NCI-H446 (cell line): Measurements from ENCODE around the gene ACTR2.
A peak's percentile ranks its signal among the peaks of the same experiment; 100 is the strongest.

ENCODE experiments used
- DNase-seq, 2 experiments: peaks; one replicate each; lab custom pipeline; 2025; lab: John Stamatoyannopoulos, UW

The ACTR2 gene

DNA sequence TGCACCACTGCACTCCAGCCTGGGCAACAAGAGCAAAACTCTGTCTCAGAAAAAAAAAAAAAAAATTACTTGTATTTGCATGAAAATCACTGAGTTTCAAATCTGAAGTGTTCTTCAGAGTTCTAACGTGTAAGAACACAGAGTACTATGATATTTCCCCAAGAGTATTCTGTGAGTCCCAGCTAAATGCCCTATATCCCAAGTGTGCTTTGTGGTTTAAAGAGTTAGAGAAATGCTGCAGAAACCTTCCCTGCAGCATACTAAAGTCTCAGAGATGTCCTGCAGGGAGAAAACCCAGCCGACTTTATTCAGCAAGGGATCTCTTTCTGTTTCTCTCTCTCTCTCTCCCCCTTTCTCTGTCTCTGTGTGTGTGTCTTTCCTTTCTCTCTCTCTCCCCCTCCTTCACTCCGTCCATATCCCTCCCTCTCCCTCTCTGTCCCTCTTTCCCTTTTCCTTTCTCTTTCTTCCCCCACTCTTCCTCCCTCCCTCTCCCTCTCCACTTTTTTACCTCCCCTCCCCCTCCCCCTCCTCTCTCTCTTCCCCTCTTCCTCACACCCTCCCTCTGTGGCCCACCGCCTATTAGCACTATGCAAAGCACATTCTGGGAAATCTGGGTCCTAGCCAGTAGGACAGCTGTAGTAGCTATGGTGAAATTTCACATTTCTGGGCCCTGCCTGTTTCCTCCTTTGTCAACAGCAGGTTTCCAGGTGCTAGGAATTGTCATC lies 54.2 kb downstream of the ACTR2 start:
- peak in 1 of 2 experiments; percentile 16 for DNase-seq

- no peak for DNase-seq
These were observed 54.9 kb downstream of the ACTR2 start for GRCh38 chr2:65282477-65283053.

DNA sequence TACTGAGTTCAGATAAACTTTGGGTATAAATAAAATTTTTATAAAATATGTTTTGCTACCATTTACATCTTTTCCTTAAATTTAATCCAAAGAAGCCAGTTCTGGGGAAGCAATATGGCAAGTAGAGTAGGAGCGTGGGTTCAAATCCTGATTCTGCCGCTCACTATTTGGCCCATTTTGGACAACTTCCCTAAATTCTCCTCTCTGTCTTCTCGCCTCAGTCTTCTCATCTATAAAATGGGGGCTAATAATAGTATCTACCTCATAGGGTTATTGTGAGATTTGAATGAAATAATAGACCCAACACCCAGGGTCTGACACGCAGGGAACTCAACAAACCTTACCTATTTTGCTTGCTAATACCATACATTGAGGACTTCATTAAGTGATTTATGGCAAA lies 59.7 kb downstream of the ACTR2 start:
- no peak for DNase-seq

DNA sequence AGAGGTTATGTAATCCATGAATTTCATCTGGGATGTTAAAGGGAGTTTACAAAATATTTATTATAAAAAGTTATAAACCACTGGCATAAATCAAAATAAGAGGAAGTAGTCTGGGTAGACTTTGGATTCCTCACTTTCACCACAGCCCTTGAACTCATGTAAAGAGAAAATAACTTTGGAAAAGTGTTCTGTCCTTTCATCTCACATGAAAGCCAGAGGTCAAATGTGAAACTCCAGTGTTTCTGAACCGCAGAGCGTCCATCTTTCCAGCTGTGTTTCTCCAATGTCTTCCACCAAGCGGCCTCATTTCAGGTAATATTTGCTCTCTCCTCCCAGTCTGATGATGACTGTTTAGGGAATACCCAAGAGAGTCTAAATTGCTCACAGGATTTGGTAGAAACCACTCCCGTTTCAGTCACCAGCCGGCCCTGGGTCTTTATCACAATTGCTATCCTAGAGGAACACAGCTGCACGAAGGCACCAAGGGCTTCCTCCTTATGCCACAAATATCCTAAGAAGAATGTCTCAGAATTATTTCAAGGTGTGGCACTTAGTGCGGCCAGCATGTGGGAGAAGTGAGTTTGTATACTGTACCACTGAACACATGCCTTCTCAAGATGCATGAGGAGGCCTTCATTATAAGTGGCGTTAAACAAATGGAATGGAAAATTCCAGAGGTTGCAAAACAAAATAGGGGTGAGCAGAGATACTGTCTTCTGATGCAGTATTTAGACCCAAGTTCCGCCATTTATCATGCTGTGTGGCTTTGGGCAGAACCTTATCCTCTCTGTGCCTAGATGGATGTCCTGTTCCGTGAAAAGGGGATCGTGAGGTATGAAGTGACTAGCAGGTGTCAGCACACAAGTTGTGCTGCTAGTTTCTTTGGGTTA lies 63.8 kb downstream of the ACTR2 start:
- DNase-seq, result no peak

GRCh38 chr2:65292106-65292400 lies 64.4 kb downstream of the ACTR2 start:
- no peak for DNase-seq

DNA sequence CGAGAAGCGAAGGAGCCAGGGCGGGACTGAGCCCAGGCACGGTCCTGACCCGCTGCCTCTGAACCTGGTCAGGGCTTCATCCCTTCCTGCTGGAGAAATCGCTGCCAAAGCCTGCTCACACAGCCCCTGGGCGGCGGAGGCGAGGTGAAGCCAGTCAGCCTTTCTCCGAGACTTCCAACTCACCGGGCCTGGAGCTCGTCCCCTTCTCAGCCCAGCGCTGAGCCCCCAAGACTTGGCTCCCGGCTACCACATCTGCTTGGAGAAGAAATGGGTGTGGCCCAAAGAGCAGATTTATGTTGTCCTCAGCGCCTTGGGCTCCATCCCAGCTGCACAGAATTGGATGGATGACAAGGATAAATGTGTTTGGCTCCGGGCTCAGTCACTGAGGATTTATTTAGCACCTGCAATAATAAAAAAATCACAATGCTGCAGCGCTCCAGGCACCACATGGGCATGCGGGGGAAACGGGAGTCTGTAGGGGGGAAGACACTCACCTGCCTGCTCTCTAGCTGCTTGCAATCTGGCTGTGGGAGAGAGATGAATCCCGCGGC lies 64.9 kb downstream of the ACTR2 start:
- DNase-seq, result peak in 1 of 2 experiments; percentile 69

GRCh38 chr2:65293376-65293775 lies 65.7 kb downstream of the ACTR2 start:
- no peak for DNase-seq

DNA sequence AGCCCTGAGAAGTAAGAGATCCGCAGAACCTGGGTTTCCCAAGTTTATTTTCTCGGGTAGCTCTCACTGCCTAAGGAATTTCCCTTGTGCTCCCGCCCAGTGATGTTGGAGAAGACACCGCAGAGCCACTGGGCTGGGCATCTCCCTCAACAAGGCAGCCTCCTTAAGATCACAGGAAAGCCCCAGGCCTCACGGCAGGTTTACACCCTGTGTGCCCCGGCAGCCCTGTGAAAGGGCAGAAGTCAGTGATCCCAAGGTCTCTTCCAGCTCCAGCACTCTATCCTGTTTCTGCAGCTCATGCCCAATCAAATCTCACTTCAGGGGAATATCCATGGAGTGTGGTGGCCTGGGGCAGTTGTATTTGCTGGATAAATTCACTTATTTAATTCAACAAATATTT lies 66.5 kb downstream of the ACTR2 start:
- no peak for DNase-seq

DNA sequence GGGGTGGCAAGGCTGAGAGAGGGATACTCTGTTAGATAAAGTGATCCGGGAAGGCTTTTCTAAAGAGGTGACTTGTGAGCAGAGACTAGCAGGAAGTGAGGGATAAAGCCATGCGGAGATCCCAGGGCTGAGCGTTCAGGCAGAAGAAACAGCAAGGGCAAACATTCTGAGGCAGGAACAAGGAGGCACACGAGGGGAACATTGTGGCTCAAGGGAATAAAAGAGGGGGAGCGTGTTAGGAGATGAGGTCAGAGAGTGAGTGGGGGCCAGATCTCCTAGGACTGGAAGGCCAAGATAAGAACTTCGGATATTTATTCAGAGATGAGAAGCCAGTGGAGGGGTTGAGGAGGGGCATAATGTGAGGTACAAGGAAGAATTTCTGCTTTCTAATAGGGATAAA lies 67.1 kb downstream of the ACTR2 start:
- no peak for DNase-seq

- no peak for DNase-seq
These were observed 69.3 kb downstream of the ACTR2 start for GRCh38 chr2:65296971-65297370.

DNA sequence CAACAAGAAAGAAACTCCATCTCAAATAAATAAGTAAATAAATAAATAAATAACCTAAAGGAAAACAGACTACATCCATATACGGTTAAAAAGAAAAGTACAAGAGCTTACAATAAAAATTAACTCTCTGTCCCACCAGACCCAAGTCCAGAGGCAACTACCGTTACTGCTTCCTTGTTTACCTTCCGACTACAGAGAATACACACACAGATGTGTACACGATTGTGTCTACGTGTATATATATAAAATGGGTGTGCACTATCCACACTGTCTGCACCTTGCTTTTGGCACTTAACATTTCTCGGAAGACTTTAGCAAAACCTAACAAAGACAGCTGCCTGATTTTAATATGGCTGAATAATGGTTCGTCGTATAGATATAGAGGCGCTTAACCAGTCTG lies 69.9 kb downstream of the ACTR2 start:
- no peak for DNase-seq

DNA sequence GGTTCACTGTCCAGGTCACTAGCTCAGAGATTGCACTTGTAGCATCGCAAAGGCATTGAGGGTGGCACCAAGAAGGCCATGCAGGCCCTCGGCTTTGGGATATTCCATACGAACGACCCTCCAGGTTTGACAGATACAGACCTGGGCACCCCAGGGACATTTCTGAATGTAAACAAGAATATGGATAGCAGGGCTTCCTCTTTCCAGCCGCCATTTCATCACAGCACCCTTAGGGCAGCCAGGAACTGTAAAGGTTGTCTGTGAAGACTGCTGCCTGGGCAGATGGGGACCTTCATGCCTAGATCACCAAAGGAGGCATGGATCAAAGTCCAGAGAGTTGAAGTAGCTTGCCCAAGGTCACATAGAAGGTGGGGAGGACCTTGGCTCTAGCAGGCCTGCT lies 70.5 kb downstream of the ACTR2 start:
- no peak for DNase-seq

DNA sequence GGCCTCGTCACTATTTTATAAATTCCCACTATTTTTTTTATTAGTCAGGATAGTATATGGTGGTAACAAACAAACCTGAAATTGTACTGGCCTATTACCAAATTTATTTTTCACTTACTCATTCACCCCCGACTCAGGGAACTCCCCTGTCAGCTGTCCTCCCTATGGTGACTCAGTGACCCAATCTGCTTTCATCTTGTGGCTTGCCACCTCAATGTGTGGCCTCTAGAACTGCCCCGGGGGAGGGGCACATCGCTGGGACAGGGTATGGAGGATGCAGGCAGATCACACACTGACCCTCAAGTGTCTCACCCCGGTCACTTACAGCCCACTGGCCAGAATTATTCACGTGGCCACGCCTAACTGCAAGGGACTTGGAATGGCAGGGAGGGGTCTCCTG lies 71.6 kb downstream of the ACTR2 start:
- DNase-seq, result no peak

DNA sequence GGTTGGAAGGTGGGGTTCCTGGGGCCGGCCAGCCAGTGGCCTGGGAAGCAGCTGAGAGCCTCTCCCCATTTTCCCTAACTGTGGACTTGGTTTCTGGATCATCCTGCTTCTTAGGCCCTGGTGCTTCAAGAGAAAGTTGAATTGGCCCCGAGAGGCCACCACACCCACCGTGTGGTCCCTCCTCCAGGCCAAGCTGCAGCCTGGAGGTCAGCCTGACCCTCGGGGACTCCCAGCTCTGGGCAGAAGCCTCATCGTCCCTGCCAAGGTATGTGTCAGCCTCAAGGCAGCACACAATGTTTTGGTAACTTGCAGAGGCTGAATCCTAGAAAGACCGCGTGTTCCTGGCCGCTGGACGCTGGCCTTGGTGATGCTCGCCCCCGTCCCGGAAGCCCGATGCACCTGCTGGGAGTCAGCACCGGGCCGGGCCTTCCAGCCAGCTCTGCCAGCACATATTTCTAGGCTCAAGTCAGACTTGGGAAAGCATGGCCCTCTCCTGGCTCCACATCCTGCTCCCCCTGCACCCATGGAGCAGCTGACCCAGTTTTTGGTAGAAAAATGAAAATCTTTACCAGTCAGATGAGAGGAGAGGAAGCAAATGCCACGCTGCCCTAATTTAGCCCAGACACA lies 72.6 kb downstream of the ACTR2 start:
- DNase-seq, result peak in 1 of 2 experiments; percentile 49

DNA sequence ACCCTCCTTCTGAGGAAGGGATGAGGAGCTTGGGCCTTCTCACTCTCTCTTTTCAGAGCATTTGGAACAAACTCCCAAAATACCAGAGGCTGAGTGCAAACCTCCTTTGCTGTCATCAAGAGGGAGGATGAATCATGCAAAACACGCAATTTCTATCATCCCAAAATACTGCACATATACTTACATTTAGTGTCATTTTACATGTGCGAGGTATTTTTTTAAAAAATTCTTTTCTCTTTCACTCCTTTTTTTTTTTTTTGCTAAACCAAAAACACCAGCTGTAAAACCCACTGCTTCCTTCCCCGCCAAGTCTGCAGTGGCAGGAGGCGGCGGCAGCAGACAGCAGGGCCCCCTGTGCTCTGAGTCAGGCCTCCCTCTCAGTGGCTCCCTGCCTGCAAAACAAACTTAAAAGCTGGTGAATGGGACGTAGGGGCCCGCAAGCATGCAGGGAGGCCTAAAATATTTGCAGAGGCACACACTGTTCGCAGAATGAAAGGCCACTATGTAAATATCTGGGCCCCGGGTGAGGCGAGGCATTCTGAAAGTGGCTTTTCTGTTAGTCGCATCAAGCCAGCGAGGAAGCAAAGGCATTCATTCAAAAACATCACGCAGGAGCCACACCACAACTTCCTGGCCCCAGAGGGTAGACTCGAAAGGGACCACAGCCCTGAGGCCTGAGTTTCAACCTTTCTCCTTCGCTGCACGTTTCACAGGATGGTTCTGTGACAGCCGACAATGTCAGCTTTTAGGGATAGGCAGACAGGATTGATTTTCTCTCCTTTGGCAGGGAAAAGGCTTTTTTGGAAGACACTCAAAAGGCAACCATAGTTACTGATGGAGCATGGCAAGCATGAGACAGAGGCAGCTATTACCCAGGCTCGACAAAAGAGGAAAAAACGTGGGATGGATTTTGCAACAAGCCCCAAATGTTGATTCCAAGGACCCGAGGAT lies 73.4 kb downstream of the ACTR2 start:
- DNase-seq, result peak; percentile 64 to 73

- DNase-seq, result no peak
These were observed 78.3 kb downstream of the ACTR2 start for GRCh38 chr2:65305934-65306333.

GRCh38 chr2:65309699-65310098 lies 82.1 kb downstream of the ACTR2 start:
- no peak for DNase-seq

GRCh38 chr2:65311049-65311448 lies 83.4 kb downstream of the ACTR2 start:
- DNase-seq, result no peak

- no peak for DNase-seq
These were observed 84.0 kb downstream of the ACTR2 start for GRCh38 chr2:65311596-65311995.

- no peak for DNase-seq
These were observed 85.7 kb downstream of the ACTR2 start for GRCh38 chr2:65313126-65313953.

GRCh38 chr2:65313954-65314256 lies 86.3 kb downstream of the ACTR2 start:
- DNase-seq, result no peak
